LNCAP (cell line): ENCODE data around the gene TUBB3.

Experiments
- TF ChIP-seq, protein P1 (sequence below): fragments of 450-650 bp; IDR thresholded peaks from 2 replicates; pipeline ENCODE4 v1.5.1; 2017; ENCODE audit warnings: mild to moderate bottlenecking

Gene TUBB3

DNA sequence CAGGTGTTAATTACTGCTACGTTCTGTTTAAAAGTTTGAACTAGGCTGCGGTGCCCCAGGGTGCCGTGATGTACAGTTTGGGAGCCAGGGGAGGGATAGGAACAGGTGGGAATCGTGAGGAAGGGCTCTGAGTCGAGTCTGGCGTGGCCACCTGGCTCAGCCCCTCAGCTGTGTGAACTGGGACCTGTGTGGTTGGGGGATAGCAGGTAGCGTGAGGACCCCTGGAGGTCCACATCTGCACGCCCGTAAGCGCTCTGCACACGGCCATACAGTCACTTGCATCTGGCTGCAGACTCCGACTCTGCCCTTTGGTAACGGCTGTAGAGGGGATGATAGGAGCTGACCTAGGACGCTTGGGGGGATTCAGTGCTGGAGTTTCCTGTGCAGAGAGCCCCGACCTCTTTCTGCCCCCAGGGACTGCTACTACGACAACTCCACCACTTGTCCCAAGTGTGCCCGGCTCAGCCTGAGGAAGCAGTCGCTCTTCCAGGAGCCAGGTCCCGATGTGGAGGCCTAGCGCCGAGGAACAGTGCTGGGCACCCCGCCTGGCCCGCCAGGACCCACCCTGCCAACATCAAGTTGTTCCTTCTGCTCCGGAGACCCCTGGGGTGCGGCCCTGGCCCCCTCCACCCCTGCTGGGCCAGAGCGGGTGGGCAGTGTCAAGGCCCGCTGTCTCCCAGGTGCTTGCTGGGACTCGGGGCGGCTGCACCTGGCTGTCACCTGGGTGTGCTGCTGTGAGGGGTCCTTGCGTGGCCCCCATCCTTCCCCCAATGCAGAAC is 42.5 kb downstream of the TUBB3 start:
- TF ChIP-seq, protein P1, sequence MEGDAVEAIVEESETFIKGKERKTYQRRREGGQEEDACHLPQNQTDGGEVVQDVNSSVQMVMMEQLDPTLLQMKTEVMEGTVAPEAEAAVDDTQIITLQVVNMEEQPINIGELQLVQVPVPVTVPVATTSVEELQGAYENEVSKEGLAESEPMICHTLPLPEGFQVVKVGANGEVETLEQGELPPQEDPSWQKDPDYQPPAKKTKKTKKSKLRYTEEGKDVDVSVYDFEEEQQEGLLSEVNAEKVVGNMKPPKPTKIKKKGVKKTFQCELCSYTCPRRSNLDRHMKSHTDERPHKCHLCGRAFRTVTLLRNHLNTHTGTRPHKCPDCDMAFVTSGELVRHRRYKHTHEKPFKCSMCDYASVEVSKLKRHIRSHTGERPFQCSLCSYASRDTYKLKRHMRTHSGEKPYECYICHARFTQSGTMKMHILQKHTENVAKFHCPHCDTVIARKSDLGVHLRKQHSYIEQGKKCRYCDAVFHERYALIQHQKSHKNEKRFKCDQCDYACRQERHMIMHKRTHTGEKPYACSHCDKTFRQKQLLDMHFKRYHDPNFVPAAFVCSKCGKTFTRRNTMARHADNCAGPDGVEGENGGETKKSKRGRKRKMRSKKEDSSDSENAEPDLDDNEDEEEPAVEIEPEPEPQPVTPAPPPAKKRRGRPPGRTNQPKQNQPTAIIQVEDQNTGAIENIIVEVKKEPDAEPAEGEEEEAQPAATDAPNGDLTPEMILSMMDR: no peak

DNA sequence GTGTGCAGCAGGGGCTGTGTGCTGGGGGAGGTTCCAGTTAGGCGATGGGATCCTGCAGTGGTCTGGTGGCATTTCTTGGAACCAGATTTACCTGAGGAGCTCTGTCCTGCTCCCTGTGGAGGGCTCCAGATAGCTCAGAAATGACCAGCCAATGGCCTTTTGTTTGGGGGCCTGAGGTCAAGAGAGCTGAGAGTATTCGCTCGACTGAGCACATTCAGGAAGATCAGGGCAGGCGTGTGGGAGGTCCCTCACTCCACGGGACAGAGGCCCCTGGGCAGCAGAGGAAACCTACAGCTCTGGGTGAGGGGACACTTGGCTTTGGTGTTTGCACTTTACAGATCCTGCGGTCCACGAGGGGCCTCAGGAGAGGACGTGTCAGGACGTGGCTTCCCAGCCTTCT is 43.6 kb downstream of the TUBB3 start:
- TF ChIP-seq, protein P1: no peak

DNA sequence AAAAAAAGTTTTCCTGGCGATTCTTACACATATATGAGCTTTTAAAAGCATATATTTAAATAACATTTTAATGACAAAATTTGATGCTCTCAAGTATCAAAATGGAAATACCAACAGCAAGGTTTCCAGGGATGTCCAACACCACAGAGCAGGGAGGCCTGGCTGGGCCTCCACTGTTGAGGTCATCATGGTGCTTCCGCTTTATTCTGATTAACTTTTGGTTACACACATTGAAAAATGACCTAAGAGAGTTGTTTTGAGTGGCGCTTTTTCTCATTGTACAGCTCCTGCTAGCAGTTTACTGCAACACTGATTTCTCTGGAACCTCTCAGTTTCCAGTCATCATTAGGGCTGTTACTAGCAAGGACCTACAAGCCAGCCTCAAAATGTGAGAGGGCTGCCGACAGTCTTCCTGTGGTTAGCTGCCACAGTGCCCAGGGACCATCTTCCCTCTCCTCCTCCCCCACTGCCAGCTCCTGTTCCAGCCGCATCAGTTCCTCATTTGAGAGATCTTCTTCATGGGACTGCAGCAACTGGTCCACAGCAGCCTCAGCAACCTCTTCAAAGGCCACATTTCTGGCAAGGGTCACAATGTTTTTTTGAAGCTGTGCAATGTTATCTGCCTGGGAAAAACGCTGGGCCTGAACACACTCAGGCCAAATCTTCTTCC is 46.7 kb downstream of the TUBB3 start:
- TF ChIP-seq, protein P1: no peak

DNA sequence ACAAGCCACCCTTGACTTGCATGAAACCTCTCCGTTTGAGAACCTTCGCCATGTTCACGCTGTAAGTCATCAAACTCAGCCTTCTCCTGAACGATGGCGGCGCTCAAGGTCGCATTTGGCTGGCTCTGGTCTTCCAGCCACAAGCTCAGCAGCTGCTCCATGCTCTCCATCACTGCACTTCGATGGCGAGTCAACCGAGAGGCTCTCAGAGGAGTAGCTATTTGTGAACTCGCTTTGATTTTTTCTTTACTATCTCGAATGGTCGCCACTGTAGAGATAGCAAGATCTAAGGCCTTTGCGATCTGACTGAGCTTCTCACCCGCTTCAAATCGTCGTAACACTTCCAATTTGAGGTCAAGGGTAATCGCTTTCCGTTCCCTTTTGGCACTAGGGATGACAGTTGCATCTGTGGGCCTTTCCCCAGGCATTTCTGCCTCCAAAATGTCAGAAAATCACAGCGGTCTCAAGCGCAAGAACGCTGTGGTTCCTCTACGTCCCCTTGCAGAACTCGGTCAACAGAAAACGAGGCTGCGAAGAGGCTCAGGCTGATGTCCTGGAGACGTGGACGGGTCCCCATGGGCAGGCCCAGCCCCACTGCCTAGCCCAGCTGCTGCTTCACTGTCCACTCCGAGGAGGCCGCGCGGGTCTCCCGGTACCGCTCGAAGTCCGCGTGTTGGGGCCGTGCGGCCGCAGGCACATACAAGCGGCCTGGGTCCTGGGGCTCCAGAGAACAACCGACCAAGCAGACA is 48.5 kb downstream of the TUBB3 start:
- TF ChIP-seq, protein P1: no peak

DNA sequence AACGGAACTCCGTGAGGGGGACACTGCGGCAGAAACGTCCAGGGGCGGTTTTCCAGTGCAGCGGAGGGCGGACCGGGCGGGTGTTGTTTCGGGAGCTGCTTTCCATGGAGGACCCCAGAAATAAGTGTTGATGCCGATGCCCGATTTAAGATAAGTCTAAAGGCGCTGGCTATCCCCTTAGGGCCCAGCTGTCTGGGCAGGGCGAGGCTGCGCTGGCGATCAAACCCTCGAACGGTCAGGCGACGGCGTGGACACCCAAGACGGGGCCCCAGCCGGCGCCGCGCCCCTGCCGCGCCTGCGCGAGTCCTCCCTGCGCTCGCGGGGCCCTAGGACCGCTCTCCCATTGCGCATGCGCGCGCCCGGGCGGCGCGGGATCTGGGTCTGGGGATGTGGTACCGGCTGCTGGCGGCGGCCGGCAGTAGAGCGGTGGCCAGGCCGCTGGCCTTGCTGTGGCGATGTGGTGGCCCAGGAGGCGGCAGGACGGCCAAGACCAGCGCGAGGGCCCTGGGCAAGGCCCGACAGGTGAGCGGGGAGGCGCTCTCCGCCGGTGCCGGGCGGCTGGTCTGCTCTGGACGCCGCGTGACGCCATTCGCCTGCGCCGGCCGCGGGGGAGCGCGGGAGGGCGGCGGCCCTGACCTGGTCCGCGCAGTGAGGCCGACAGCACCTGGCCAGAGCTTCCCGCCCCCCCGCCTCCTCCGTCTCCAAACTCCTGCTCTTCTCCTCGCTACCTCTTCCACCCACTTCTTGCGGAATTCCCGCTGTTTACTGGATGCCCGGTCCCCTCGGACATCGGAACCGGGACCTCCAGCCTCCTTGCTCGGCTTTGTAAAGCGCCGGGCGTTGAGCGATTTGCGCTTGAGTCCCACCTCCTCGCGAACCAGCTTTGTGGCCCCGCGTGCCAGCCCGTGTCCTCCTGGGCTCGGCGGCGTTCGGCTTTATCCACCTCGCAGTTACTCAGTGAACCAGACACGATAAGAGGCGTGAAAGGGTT is 49.4 kb downstream of the TUBB3 start:
- TF ChIP-seq, protein P1: no peak

DNA sequence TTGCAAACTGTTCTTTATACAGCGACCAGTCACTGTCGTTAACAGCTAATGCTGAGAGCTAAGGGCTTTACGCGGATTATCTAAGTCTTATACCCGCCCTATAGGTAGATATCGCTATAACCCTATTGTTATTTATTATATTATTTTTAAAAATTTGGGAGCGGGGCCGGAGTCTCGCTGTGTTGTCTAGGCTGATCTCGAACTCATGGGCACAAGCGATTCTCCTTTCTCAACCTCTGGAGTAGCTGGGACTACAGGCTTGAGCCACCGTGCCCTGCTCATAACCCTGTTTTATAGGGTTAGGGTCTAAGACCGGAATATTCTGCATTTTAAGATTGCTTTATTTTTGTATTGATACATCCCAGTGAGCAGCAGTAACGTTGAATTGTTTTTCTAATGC is 50.1 kb downstream of the TUBB3 start:
- TF ChIP-seq, protein P1: no peak
